B cell (primary cell): Measurements from ENCODE around the gene IKZF2. TPM values are rescaled to one million over a fixed set of nuclear protein-coding genes. Genes with fewer than 3 reads are reported as not detected.
A peak's percentile ranks its signal among the peaks of the same experiment; 100 is the strongest.

Source experiments
- ATAC-seq: fragments of 200-7000 bp; cut with Tn5 transposase; one replicate; pipeline ENCODE4 v1.10.0; 2021; ENCODE audit warnings: low read depth, mild to moderate bottlenecking, moderate number of reproducible peaks, moderate library complexity
- CTCF ChIA-PET: fragments of 350-600 bp; sonication (Branson Sonifier 250); formaldehyde crosslinking; loops from one replicate; lab custom pipeline; 2021; ENCODE audit warnings: antibody characterized with exemption, inconsistent platforms; lab: Charles Lee
- POLR2A ChIA-PET: fragments of 350-600 bp; sonication (Branson Sonifier 250); formaldehyde crosslinking; loops from one replicate; lab custom pipeline; 2021; ENCODE audit warnings: antibody characterized with exemption; lab: Charles Lee
- DNase-seq: peaks from one replicate; pipeline ENCODE4 v3.0.0; 2013
- H2AFZ ChIP-seq: 2 replicates; pipeline ENCODE4 v1.6.1; 2012; ENCODE audit warnings: mild to moderate bottlenecking, low read depth, low read length; ENCODE audit not compliant: insufficient read depth, poor library complexity, severe bottlenecking
- H3K27ac ChIP-seq, 2 donors: 1 replicate in 1 of 2; 2 replicates in 1 of 2; pipeline ENCODE4 v1.5.1; 2012 to 2013; ENCODE audit warnings: low read length in 2 of 2, mild to moderate bottlenecking in 2 of 2, moderate library complexity in 1 of 2
- H3K27me3 ChIP-seq, 4 experiments: fragments of 200-600 bp in 1 of 4; sonication (generic) in 1 of 4; replicated peaks in 1 of 4; 1 replicate in 2 of 4; 2 replicates in 2 of 4; pipeline versions ENCODE4 v1.6.1 to v1.7.0; 2013 to 2016; ENCODE audit warnings: low read length in 3 of 4, mild to moderate bottlenecking in 2 of 4, mixed read lengths in 1 of 4, moderate library complexity in 1 of 4; ENCODE audit not compliant: insufficient read depth in 4 of 4, control insufficient read depth in 3 of 4; ENCODE audit errors: control extremely low read depth in 1 of 4
- H3K36me3 ChIP-seq, 2 experiments: replicated peaks in 1 of 2; 1 replicate in 1 of 2; 2 replicates in 1 of 2; pipeline versions ENCODE4 v1.6.1 to v1.7.1; 2013; ENCODE audit warnings: low read length in 1 of 2; ENCODE audit not compliant: insufficient read depth in 2 of 2, control insufficient read depth in 1 of 2; ENCODE audit errors: control extremely low read depth in 1 of 2, extremely low read depth in 1 of 2
- H3K4me1 ChIP-seq, 2 donors: fragments of 200-600 bp in 1 of 2; sonication (generic) in 1 of 2; 1 replicate in 1 of 2; 2 replicates in 1 of 2; pipeline versions ENCODE4 v1.5.1 to v1.6.1; 2013 to 2017; ENCODE audit warnings: low read length in 2 of 2; ENCODE audit not compliant: control insufficient read depth in 2 of 2, insufficient read depth in 2 of 2
- H3K4me2 ChIP-seq: replicated peaks from 2 replicates; pipeline ENCODE3; 2012; ENCODE audit warnings: mild to moderate bottlenecking, low read depth, low read length; ENCODE audit not compliant: poor library complexity, severe bottlenecking
- H3K4me3 ChIP-seq, 5 experiments: fragments of 200-600 bp in 1 of 5; sonication (generic) in 1 of 5; 1 replicate in 3 of 5; 2 replicates in 2 of 5; pipeline versions ENCODE4 v1.5.1 to v1.7.0; 2011 to 2016; ENCODE audit warnings: low read length in 4 of 5, mild to moderate bottlenecking in 4 of 5, low read depth in 2 of 5, control low read depth in 1 of 5, moderate library complexity in 1 of 5; ENCODE audit not compliant: insufficient read depth in 1 of 5; ENCODE audit errors: control extremely low read depth in 1 of 5, extremely low read depth in 1 of 5
- H3K79me2 ChIP-seq: fragments of 200-600 bp; sonication (generic); one replicate; pipeline ENCODE4 v1.6.0; 2016; ENCODE audit warnings: low read length; ENCODE audit not compliant: control insufficient read depth, insufficient read depth
- H3K9ac ChIP-seq: fragments of 200-600 bp; sonication (generic); 2 replicates; pipeline ENCODE4 v1.6.1; 2017; ENCODE audit warnings: mild to moderate bottlenecking, low read length, moderate library complexity
- H3K9me3 ChIP-seq, 3 donors: one replicate each; pipeline versions ENCODE4 v1.6.1 to v1.7.1; 2013; ENCODE audit warnings: low read length in 2 of 3; ENCODE audit not compliant: control insufficient read depth in 2 of 3, insufficient read depth in 1 of 3; ENCODE audit errors: control extremely low read depth in 1 of 3
- H4K20me1 ChIP-seq: 2 replicates; pipeline ENCODE4 v1.6.0; 2012; ENCODE audit warnings: mild to moderate bottlenecking, low read length; ENCODE audit not compliant: insufficient read depth, control insufficient read depth, poor library complexity, severe bottlenecking
- H3K27ac Mint-ChIP-seq: one replicate; pipeline ENCODE4 v1.8.0; 2021; ENCODE audit warnings: mixed read lengths
- H3K27me3 Mint-ChIP-seq: one replicate; pipeline ENCODE4 v1.8.0; 2021; ENCODE audit warnings: mixed read lengths
- H3K4me1 Mint-ChIP-seq: one replicate; pipeline ENCODE4 v1.8.0; 2021; ENCODE audit warnings: mixed read lengths
- H3K4me3 Mint-ChIP-seq: one replicate; pipeline ENCODE4 v1.8.0; 2021; ENCODE audit warnings: mixed read lengths
- H3K9me3 Mint-ChIP-seq: one replicate; pipeline ENCODE4 v1.8.0; 2022; ENCODE audit warnings: mixed read lengths; ENCODE audit not compliant: insufficient read depth
- EZH2 ChIP-seq: IDR thresholded peaks from 2 replicates; pipeline ENCODE4 v1.6.1; 2012; ENCODE audit warnings: borderline replicate concordance, low read depth, mild to moderate bottlenecking, moderate library complexity, low read length; ENCODE audit not compliant: insufficient read depth, poor library complexity, severe bottlenecking
- WGBS: methylation state at CpG from one replicate; pipeline ENCODE4 v1.1.5; 2013; ENCODE audit warnings: missing lambda C conversion rate; ENCODE audit not compliant: insufficient coverage; 5-methylcytosine and 5-hydroxymethylcytosine counted together
- intact Hi-C: fragments of 100-400 bp; cut with micrococcal nuclease; formaldehyde crosslinking; loops from one replicate; pipeline ENCODE4 v1.10.0; 2022
- polyA plus RNA-seq: library from polyadenylated mRNA; depleted of rRNA; stranded (reverse); fragments of >200 nt; gene quantifications from 2 replicates; pipeline ENCODE4 v1.2.3, GENCODE V29; 2012
- total RNA-seq, 2 donors: library from RNA; stranded (reverse); fragments of 120-200 nt in 1 of 2; gene quantifications; 1 replicate in 1 of 2; 2 replicates in 1 of 2; pipeline versions ENCODE4 v1.2.3 to v1.2.4, GENCODE V29; 2013 to 2022
- TF ChIP-seq, protein P1 (sequence below): fragments of 200-600 bp; IDR thresholded peaks from one replicate; pipeline ENCODE4 v1.8.0; 2022; ENCODE audit warnings: antibody characterized with exemption, mild to moderate bottlenecking

IKZF2 gene
- total and polyA plus RNA-seq, 2 donors (not counting 1 experiment from before 2014, with no cell fraction given) = 2.5 to 49.3 TPM

GRCh38 chr2:213034585-213034984 is 116.8 kb downstream of the IKZF2 start:
- POLR2A ChIA-PET = no interaction called here
- CTCF ChIA-PET = interaction anchor here (1.3 to 1.5 kb wide), 2 partner anchors 20 to 23 kb away, joined by 3 to 4 read pairs; no protein-coding TSS in a partner anchor
- H4K20me1 ChIP-seq = no peaks in the 10 kb centered on the region
- no peak for TF ChIP-seq EZH2
- TF ChIP-seq, protein P1, sequence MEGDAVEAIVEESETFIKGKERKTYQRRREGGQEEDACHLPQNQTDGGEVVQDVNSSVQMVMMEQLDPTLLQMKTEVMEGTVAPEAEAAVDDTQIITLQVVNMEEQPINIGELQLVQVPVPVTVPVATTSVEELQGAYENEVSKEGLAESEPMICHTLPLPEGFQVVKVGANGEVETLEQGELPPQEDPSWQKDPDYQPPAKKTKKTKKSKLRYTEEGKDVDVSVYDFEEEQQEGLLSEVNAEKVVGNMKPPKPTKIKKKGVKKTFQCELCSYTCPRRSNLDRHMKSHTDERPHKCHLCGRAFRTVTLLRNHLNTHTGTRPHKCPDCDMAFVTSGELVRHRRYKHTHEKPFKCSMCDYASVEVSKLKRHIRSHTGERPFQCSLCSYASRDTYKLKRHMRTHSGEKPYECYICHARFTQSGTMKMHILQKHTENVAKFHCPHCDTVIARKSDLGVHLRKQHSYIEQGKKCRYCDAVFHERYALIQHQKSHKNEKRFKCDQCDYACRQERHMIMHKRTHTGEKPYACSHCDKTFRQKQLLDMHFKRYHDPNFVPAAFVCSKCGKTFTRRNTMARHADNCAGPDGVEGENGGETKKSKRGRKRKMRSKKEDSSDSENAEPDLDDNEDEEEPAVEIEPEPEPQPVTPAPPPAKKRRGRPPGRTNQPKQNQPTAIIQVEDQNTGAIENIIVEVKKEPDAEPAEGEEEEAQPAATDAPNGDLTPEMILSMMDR = no peak
- peaks cover 0 to 2% of the 10 kb centered on the region in 2 experiments for H3K36me3 ChIP-seq
- Mint-ChIP-seq H3K9me3 (no peaks in the 10 kb centered on the region), H3K4me3 (no peak overlapping the region), H3K4me1 (peaks cover 53% of the 10 kb centered on the region), H3K27ac (no peak overlapping the region), H3K27me3 (no peaks in the 10 kb centered on the region)
- ATAC-seq (no peak), DNase-seq (peak; percentile 21)
- no peak overlapping the region for H3K27ac ChIP-seq
- peak overlapping the region in 1 of 5 experiments; percentile 19 for H3K4me3 ChIP-seq
- H3K79me2 ChIP-seq = no peaks in the 10 kb centered on the region
- intact Hi-C loops = no loop called here
- no peaks in the 10 kb centered on the region for H3K9me3 ChIP-seq
- H3K27me3 ChIP-seq = no peaks in the 10 kb centered on the region
- no peak overlapping the region for H2AFZ ChIP-seq
- H3K4me2 ChIP-seq = peak overlapping the region; percentile 44
- H3K9ac ChIP-seq = peak overlapping the region; percentile 11
- H3K4me1 ChIP-seq = peaks cover 35 to 40% of the 10 kb centered on the region in 2 donors
- WGBS = no CpG with 5 or more reads among the region's 3 CpGs

- H3K27me3 ChIP-seq = no peaks in the 10 kb centered on the region
- H3K4me1 Mint-ChIP-seq = peaks cover 42% of the 10 kb centered on the region
- no peak overlapping the region for H3K9ac ChIP-seq
- no peaks in the 10 kb centered on the region for H3K9me3 Mint-ChIP-seq
- H4K20me1 ChIP-seq = no peaks in the 10 kb centered on the region
- H3K4me1 ChIP-seq = peaks cover 24 to 28% of the 10 kb centered on the region in 2 donors
- H3K79me2 ChIP-seq = no peaks in the 10 kb centered on the region
- H3K36me3 ChIP-seq = peaks cover 0 to 2% of the 10 kb centered on the region in 2 experiments
- H3K4me3 ChIP-seq = no peak overlapping the region
- no peaks in the 10 kb centered on the region for H3K9me3 ChIP-seq
- no peak overlapping the region for H3K4me3 Mint-ChIP-seq
- H3K4me2 ChIP-seq = no peak overlapping the region
- H3K27ac ChIP-seq = no peak overlapping the region
- DNase-seq (no peak), ATAC-seq (no peak)
- intact Hi-C loops = no loop called here
- no peak for TF ChIP-seq EZH2
- TF ChIP-seq, protein P1 = no peak
- H3K27ac Mint-ChIP-seq = no peak overlapping the region
- ChIA-PET CTCF (no interaction called here), POLR2A (no interaction called here)
- no peak overlapping the region for H2AFZ ChIP-seq
- 75% methylated on average over 2 of the region's 3 CpGs for WGBS
- H3K27me3 Mint-ChIP-seq = no peaks in the 10 kb centered on the region
Observed at GRCh38 chr2:213032607-213033006, 118.8 kb downstream of the IKZF2 start.
